WTC11 (cell line): ENCODE data around the gene CASP2.

Experiments used
- ELF4 ChIP-seq: sonication (generic); formaldehyde crosslinking; IDR thresholded peaks from 2 replicates; pipeline ENCODE4 v1.8.1; 2022; ENCODE audit warnings: low read depth, mild to moderate bottlenecking, moderate library complexity, missing genetic modification reagents
- ESRRA ChIP-seq: sonication (generic); formaldehyde crosslinking; IDR thresholded peaks from 2 replicates; pipeline ENCODE4 v1.8.1; 2022; ENCODE audit warnings: mild to moderate bottlenecking, missing genetic modification reagents, borderline replicate concordance
- FOXJ3 ChIP-seq: sonication (generic); formaldehyde crosslinking; IDR thresholded peaks from 2 replicates; pipeline ENCODE4 v1.9.0; 2021; ENCODE audit warnings: missing genetic modification reagents, mild to moderate bottlenecking, borderline replicate concordance
- ZNF263 ChIP-seq: sonication (generic); formaldehyde crosslinking; IDR thresholded peaks from 2 replicates; pipeline ENCODE4 v1.8.1; 2022; ENCODE audit warnings: low read depth, mild to moderate bottlenecking, moderate library complexity, missing genetic modification reagents
- TF ChIP-seq, protein P1 (sequence below): sonication (generic); formaldehyde crosslinking; IDR thresholded peaks from 2 replicates; pipeline ENCODE4 v1.8.0; 2022; ENCODE audit warnings: mild to moderate bottlenecking, missing genetic modification reagents
- TF ChIP-seq, protein P2 (sequence below): fragments of 200-600 bp; IDR thresholded peaks from 2 replicates; pipeline ENCODE4 v1.8.0; 2022; ENCODE audit warnings: antibody characterized with exemption
- TF ChIP-seq, protein P3 (sequence below): sonication (generic); formaldehyde crosslinking; IDR thresholded peaks from 2 replicates; pipeline ENCODE4 v1.8.1; 2023; ENCODE audit warnings: mild to moderate bottlenecking, moderate library complexity, missing genetic modification reagents
- TF ChIP-seq, protein P4 (sequence below): sonication (generic); formaldehyde crosslinking; IDR thresholded peaks from 2 replicates; pipeline ENCODE4 v1.8.1; 2022; ENCODE audit warnings: missing genetic modification reagents, borderline replicate concordance
- TF ChIP-seq, protein P5 (sequence below): sonication (generic); formaldehyde crosslinking; IDR thresholded peaks from 2 replicates; pipeline ENCODE4 v1.8.1; 2022; ENCODE audit warnings: mild to moderate bottlenecking, moderate library complexity, missing genetic modification reagents

DNA sequence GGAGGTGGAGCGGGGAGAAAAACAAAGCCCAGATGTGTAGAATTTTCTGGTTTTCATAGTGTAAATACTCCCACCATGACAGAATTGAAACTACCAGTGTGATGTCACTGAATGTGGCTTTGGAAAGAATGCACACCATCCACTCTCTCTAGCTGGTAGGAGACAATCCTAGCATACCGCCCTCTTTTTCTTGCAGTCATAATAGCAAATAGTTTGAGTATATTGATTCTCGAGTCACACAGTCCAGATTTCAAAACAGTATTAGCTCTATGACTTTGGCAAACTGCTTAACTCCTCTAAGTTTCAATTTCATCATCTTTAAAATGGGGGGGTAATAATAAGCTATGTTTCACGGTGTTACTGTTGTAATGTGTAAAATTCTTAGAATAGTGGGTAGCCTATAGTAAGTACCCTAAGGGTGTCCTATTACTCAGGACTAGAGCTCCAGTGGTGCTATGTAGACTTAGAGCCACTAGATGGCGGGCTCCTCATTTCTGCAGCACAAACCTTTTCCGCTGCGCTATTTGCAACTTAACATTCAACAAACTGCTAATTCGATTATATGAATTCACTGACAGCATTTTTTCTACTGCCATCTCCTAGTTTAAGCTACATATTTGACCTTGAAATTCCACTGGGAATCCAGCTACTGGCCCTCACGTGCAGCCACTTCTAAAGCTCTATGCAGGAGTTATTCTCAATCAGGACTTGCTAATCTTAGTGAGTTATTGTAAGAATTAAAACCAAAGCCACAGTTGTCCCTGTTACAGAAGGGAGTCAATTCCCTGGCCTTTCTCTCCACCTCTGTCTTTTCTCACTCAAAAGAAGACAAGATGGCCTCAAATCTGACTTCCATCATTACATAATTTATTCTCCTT is 47.6 kb upstream of the CASP2 start:
- TF ChIP-seq, protein P1, sequence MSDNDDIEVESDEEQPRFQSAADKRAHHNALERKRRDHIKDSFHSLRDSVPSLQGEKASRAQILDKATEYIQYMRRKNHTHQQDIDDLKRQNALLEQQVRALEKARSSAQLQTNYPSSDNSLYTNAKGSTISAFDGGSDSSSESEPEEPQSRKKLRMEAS: no peak
- TF ChIP-seq, protein P2, sequence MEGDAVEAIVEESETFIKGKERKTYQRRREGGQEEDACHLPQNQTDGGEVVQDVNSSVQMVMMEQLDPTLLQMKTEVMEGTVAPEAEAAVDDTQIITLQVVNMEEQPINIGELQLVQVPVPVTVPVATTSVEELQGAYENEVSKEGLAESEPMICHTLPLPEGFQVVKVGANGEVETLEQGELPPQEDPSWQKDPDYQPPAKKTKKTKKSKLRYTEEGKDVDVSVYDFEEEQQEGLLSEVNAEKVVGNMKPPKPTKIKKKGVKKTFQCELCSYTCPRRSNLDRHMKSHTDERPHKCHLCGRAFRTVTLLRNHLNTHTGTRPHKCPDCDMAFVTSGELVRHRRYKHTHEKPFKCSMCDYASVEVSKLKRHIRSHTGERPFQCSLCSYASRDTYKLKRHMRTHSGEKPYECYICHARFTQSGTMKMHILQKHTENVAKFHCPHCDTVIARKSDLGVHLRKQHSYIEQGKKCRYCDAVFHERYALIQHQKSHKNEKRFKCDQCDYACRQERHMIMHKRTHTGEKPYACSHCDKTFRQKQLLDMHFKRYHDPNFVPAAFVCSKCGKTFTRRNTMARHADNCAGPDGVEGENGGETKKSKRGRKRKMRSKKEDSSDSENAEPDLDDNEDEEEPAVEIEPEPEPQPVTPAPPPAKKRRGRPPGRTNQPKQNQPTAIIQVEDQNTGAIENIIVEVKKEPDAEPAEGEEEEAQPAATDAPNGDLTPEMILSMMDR: peak; percentile 83
- TF ChIP-seq FOXJ3 (CRISPR knock-in tag): no peak
- TF ChIP-seq ELF4: no peak
- TF ChIP-seq, protein P3, sequence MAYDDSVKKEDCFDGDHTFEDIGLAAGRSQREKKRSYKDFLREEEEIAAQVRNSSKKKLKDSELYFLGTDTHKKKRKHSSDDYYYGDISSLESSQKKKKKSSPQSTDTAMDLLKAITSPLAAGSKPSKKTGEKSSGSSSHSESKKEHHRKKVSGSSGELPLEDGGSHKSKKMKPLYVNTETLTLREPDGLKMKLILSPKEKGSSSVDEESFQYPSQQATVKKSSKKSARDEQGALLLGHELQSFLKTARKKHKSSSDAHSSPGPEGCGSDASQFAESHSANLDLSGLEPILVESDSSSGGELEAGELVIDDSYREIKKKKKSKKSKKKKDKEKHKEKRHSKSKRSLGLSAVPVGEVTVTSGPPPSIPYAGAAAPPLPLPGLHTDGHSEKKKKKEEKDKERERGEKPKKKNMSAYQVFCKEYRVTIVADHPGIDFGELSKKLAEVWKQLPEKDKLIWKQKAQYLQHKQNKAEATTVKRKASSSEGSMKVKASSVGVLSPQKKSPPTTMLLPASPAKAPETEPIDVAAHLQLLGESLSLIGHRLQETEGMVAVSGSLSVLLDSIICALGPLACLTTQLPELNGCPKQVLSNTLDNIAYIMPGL: no peak
- TF ChIP-seq, protein P4, sequence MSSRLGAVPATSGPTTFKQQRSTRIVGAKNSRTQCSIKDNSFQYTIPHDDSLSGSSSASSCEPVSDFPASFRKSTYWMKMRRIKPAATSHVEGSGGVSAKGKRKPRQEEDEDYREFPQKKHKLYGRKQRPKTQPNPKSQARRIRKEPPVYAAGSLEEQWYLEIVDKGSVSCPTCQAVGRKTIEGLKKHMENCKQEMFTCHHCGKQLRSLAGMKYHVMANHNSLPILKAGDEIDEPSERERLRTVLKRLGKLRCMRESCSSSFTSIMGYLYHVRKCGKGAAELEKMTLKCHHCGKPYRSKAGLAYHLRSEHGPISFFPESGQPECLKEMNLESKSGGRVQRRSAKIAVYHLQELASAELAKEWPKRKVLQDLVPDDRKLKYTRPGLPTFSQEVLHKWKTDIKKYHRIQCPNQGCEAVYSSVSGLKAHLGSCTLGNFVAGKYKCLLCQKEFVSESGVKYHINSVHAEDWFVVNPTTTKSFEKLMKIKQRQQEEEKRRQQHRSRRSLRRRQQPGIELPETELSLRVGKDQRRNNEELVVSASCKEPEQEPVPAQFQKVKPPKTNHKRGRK: no peak
- no peak for TF ChIP-seq ESRRA (CRISPR knock-in tag)
- no peak for TF ChIP-seq ZNF263 (CRISPR knock-in tag)
- TF ChIP-seq, protein P5, sequence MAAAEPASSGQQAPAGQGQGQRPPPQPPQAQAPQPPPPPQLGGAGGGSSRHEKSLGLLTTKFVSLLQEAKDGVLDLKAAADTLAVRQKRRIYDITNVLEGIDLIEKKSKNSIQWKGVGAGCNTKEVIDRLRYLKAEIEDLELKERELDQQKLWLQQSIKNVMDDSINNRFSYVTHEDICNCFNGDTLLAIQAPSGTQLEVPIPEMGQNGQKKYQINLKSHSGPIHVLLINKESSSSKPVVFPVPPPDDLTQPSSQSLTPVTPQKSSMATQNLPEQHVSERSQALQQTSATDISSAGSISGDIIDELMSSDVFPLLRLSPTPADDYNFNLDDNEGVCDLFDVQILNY (CRISPR knock-in tag): no peak
